PC-9 (cell line): ENCODE measurements around the gene AHI1. TPM values are rescaled to one million over a fixed set of nuclear protein-coding genes. Genes with fewer than 3 reads are reported as not detected.

Experiments
- BruUV-seq: library from RNA; stranded (reverse); fragments of 400-500 nt; replicated peaks from 2 replicates; lab custom pipeline; 2021; lab: Mats Ljungman, UMichigan
- CTCF ChIA-PET: fragments of 300-600 bp; sonication (Branson Sonifier 250); formaldehyde crosslinking; loops from one replicate; lab custom pipeline; 2022; ENCODE audit warnings: antibody characterized with exemption; lab: Charles Lee
- POLR2A ChIA-PET: fragments of 300-600 bp; sonication (Branson Sonifier 250); formaldehyde crosslinking; loops from one replicate; lab custom pipeline; 2022; ENCODE audit warnings: antibody characterized with exemption; ENCODE audit not compliant: unreplicated experiment; lab: Charles Lee
- DNase-seq, 2 experiments: peaks; one replicate each; pipeline versions ENCODE4 v3.0.0 to v3.0.0-alpha.2; 2015 to 2022; ENCODE audit warnings: mixed read lengths in 1 of 2
- H2AFZ ChIP-seq: fragments of 200-600 bp; sonication (generic); 2 replicates; pipeline ENCODE4 v1.8.1; 2017; ENCODE audit warnings: antibody characterized with exemption
- H3F3A ChIP-seq: fragments of 200-600 bp; sonication (generic); 2 replicates; pipeline ENCODE4 v1.8.1; 2017; ENCODE audit warnings: antibody characterized with exemption, mild to moderate bottlenecking, low read depth; ENCODE audit not compliant: insufficient read depth
- H3K27ac ChIP-seq: fragments of 200-600 bp; sonication (generic); 2 replicates; pipeline ENCODE4 v1.6.1; 2016; ENCODE audit warnings: mixed run types
- H3K27me3 ChIP-seq: fragments of 200-600 bp; sonication (generic); 2 replicates; pipeline ENCODE4 v1.6.1; 2016; ENCODE audit warnings: low read depth, mixed run types; ENCODE audit not compliant: insufficient read depth
- H3K36me3 ChIP-seq: fragments of 200-600 bp; sonication (generic); 2 replicates; pipeline ENCODE4 v1.6.1; 2016; ENCODE audit warnings: low read depth, mixed run types
- H3K4me1 ChIP-seq: fragments of 200-600 bp; sonication (generic); replicated peaks from 2 replicates; pipeline ENCODE4 v1.6.1; 2016; ENCODE audit warnings: mixed run types; ENCODE audit not compliant: insufficient read depth
- H3K4me2 ChIP-seq: fragments of 200-600 bp; sonication (generic); 2 replicates; pipeline ENCODE4 v1.6.1; 2017; ENCODE audit warnings: mixed run types
- H3K4me3 ChIP-seq: fragments of 200-600 bp; sonication (generic); 2 replicates; pipeline ENCODE4 v1.6.1; 2016; ENCODE audit warnings: mixed run types
- H3K79me2 ChIP-seq: fragments of 200-600 bp; sonication (generic); 2 replicates; pipeline ENCODE4 v1.6.1; 2017; ENCODE audit warnings: low read depth, mixed run types
- H3K9me2 ChIP-seq: fragments of 200-600 bp; sonication (generic); 2 replicates; pipeline ENCODE4 v1.8.1; 2017; ENCODE audit warnings: mild to moderate bottlenecking; ENCODE audit not compliant: insufficient read depth
- H3K9me3 ChIP-seq: fragments of 200-600 bp; sonication (generic); 2 replicates; pipeline ENCODE4 v1.8.1; 2016; ENCODE audit warnings: low read depth; ENCODE audit not compliant: insufficient read depth
- H4K20me1 ChIP-seq: fragments of 200-600 bp; sonication (generic); 2 replicates; pipeline ENCODE4 v1.8.1; 2017; ENCODE audit not compliant: insufficient read depth
- CTCF ChIP-seq: fragments of 200-600 bp; sonication (generic); conservative IDR thresholded peaks from 2 replicates; pipeline ENCODE4 v1.6.1; 2017; ENCODE audit warnings: mixed run types, antibody characterized with exemption, mild to moderate bottlenecking, moderate library complexity
- EZH2 ChIP-seq: fragments of 200-600 bp; sonication (generic); IDR thresholded peaks from 2 replicates; pipeline ENCODE4 v1.8.0; 2017; ENCODE audit warnings: antibody characterized with exemption, low read depth
- intact Hi-C: fragments of 100-400 bp; cut with micrococcal nuclease; formaldehyde crosslinking; loops from one replicate; pipeline ENCODE4 v1.10.0; 2022; ENCODE audit not compliant: unreplicated experiment
- total RNA-seq: library from RNA; stranded (reverse); gene quantifications from 2 replicates; pipeline ENCODE4 v1.2.3, GENCODE V29; 2021

AHI1 gene
- total RNA-seq, 1 experiment from 2014 or later, result 19.9 TPM

GRCh38 chr6:135419162-135419561 lies 78.4 kb downstream of the AHI1 start:
- DNase-seq, result peak in 1 of 2 experiments; percentile 15
- POLR2A ChIA-PET, result interaction anchor here (0.5 kb wide), 1 partner anchor 426 kb away, joined by 4 read pairs; no protein-coding TSS in a partner anchor

GRCh38 chr6:135418040-135418760 lies 79.3 kb downstream of the AHI1 start:
- ChIA-PET CTCF (interaction anchor here (0.6 kb wide), 1 partner anchor 297 kb away, joined by 3 read pairs; no protein-coding TSS in a partner anchor), POLR2A (no interaction called here)
- BruUV-seq, result no TSS peak
- intact Hi-C loops, result no loop called here
- no peaks in the 10 kb centered on the region for H4K20me1 ChIP-seq
- no peak overlapping the region for H3K27ac ChIP-seq
- H3K79me2 ChIP-seq, result no peaks in the 10 kb centered on the region
- no peak overlapping the region for H2AFZ ChIP-seq
- no peak overlapping the region for H3K4me2 ChIP-seq
- no peaks in the 10 kb centered on the region for H3K9me3 ChIP-seq
- H3K36me3 ChIP-seq, result no peaks in the 10 kb centered on the region
- TF ChIP-seq EZH2, result no peak
- TF ChIP-seq CTCF, result no peak
- no peak overlapping the region for H3K4me3 ChIP-seq
- DNase-seq, result peak in 1 of 2 experiments; percentile 26
- no peaks in the 10 kb centered on the region for H3K4me1 ChIP-seq
- H3F3A ChIP-seq, result no peaks in the 10 kb centered on the region; the same call in 1 of the 2 replicates
- 0 out of 2 replicates have a peak, but pooled peaks cover 4% of the 10 kb centered on the region for H3K9me2 ChIP-seq
- no peaks in the 10 kb centered on the region for H3K27me3 ChIP-seq

More at GRCh38 chr6:135419162-135419561, 78.4 kb downstream of the AHI1 start:
- H2AFZ ChIP-seq, result no peak overlapping the region
- no TSS peak for BruUV-seq
- H3K27ac ChIP-seq, result no peak overlapping the region
- H4K20me1 ChIP-seq, result no peaks in the 10 kb centered on the region
- no peaks in the 10 kb centered on the region for H3K79me2 ChIP-seq
- no peaks in the 10 kb centered on the region for H3K9me3 ChIP-seq
- H3K4me3 ChIP-seq, result no peak overlapping the region
- no peak overlapping the region for H3K4me2 ChIP-seq
- TF ChIP-seq CTCF, result no peak
- no peak for TF ChIP-seq EZH2
- intact Hi-C loops, result no loop called here
- no peaks in the 10 kb centered on the region for H3K9me2 ChIP-seq
- no peaks in the 10 kb centered on the region; the same call in 1 of the 2 replicates for H3F3A ChIP-seq
- no peaks in the 10 kb centered on the region for H3K36me3 ChIP-seq
- CTCF ChIA-PET, result no interaction called here
- no peaks in the 10 kb centered on the region for H3K27me3 ChIP-seq
- no peaks in the 10 kb centered on the region for H3K4me1 ChIP-seq

- POLR2A ChIA-PET, result no interaction called here
- Histone ChIP-seq H3K27ac (no peak overlapping the region), H3K9me2 (0 out of 2 replicates have a peak, but pooled peaks cover 7% of the 10 kb centered on the region), H2AFZ (no peak overlapping the region), H4K20me1 (no peaks in the 10 kb centered on the region; the same call in 1 of the 2 replicates), H3K4me3 (no peak overlapping the region), H3K9me3 (no peaks in the 10 kb centered on the region), H3K4me1 (no peaks in the 10 kb centered on the region), H3F3A (no peaks in the 10 kb centered on the region; the same call in 1 of the 2 replicates), H3K36me3 (0 out of 2 replicates have a peak, but pooled peaks cover 9% of the 10 kb centered on the region), H3K27me3 (no peaks in the 10 kb centered on the region), H3K4me2 (no peak overlapping the region), H3K79me2 (no peaks in the 10 kb centered on the region)
- BruUV-seq, result no TSS peak
- CTCF ChIA-PET, result no interaction called here
- intact Hi-C loops, result no loop called here
- DNase-seq, result no peak
- no peak for TF ChIP-seq EZH2
- no peak for TF ChIP-seq CTCF
Observed at GRCh38 chr6:135412761-135413160, 84.8 kb downstream of the AHI1 start.
